Glomerular visceral epithelial cell (primary cell): Measurements from ENCODE around the gene ANKRD10.
A peak's percentile ranks its signal among the peaks of the same experiment; 100 is the strongest.
"Not testable (repeated sequence)": the region's sequence is repeated elsewhere in the genome, so short reads cannot be mapped to it uniquely, and the experiment has no call there.

Experiments used
- DNase-seq: peaks from one replicate; pipeline ENCODE4 v3.0.0-alpha.2; 2016; ENCODE audit errors: extremely low spot score

The ANKRD10 gene

DNA sequence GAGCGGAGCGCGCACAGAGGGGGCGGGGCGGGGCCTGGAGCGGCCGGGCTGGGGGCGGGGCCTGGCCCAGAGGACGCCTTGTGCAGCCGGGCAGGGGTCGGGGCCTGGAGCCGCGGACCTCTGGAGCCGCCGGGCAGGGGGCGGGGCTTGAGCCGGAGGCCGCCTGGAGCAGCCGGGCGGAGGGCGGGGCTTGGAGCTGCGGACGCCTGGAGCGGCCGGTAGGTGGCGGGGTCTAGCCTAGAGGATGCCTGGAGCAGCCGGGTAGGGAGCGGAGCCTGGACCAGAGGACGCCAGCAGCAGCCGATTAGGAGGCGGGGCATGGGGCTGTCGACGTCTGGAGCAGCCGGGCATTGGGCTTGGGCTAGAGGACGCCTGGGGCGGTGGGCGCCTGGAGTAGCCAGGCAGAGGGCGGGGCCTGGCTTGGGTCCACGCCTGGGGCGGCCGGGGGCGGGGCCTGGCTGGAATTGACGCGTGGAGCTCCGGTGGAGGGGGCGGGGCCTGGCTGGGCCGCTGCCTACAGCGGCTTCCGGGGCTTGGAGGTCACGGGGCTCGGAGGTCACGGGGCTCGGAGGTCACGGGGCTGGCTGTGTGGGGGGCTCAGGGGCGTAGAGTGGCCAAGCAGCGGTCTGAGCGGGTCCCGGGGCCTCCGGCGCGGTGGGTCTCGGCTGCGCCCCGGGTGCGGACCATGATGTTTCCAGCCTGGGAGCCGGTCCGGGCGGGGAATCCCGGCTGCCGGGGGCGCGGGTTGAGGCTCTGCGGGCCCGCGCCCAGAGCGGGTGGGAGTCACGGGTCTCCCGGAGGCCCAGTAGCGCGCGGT, at the start of gene ANKRD10:
TSS of gene ANKRD10 (minus strand) at position 13 of the 817 bp plus-strand sequence. CDS start 135 bp downstream, outside the sequence.
- peak; percentile 100 for DNase-seq

DNA sequence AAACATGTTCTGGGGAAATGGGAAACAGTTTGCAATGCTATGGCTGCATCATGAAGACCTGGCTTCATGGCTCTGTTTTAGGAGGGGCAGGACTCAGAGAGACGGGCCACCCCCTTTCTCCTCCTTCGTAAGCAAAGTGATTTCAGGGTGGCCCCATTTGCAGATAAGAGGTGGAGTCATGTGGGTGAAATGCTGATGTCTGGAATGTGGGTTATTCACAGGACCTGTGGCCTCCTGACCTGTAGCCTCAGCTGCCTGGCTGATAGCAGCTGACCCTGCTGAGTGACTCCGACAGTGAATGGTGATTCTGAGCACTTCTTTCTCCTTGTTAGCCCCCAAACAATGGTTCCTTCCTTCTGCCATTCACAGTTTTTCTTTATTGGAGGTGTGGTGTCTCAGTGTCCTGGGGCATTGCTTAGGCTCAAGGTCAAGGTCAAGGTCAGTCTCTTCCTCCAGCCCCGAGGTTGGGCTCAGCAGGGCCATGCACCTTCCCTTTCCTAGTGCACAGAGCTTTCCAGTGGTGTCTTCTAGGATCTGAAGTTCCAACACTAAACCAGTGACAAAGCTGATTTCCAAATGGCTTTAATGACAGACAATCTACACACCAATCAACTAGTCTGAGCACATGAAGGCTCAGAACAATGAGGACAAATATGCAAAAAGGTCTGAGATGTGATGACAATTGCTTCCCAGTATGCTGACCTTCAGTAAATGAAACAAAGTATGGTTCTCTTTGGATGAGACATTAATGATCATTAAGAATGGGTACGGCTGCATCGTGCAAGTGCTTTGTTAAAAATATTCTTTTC, 49.6 kb upstream of the ANKRD10 start:
- no peak for DNase-seq

DNA sequence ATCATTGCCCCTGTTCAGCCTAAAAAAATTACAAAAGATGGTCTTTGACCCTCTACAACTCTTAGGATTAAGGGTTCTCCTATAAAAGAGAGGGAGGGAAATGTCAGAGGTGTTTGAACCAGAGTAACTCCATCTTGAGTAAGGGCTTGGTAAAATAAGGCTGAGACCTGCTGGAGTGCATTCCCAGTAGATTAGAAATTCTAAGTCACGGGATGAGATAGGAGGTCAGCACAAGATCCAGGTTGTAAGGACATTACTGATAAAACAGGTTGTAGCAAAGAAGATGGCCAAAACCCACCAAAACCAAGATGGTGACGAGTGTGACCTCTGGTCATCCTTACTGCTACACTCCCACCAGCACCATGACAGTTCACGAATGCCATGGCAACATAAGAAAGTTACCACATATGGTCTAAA, 48.7 kb upstream of the ANKRD10 start:
- no peak for DNase-seq

DNA sequence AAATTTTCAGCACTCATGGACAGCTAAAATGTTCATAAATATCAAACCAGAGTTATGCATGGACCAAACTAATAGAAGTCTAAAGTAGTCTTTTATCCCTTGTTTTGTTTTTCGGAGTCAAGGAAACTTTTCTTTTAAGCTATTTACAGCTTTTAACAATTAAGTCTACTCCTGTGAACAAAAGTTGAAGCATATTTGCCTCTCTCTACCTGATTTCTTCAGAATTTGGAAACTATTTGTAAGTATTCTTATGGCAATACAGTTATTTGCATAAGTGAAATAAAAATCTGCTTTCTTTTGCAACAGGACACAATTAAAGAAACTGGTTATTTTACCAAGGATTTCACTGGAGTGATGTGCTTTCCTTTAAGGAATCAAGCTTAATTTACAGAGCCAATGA, 47.1 kb upstream of the ANKRD10 start:
- DNase-seq, result no peak

DNA sequence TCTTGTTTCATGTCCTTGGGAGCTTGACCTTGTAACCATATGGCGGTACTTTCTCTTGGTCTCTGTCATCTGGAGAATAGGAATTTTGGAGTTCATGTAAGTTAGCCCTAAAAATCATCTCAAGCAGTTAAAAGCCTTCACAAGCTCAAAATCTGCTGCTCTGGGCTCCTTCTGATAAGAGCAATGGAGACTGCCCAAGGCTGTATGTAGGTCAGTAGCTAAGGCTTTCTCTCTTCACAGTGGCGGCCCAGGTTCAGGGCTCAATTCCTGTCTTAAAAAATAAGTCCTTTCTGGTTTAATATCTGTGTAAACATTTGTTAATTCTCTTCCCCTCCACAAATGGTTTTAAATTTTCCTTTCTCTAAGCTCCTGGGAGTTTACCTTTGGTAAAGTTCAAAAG, 45.3 kb upstream of the ANKRD10 start:
- no peak for DNase-seq

DNA sequence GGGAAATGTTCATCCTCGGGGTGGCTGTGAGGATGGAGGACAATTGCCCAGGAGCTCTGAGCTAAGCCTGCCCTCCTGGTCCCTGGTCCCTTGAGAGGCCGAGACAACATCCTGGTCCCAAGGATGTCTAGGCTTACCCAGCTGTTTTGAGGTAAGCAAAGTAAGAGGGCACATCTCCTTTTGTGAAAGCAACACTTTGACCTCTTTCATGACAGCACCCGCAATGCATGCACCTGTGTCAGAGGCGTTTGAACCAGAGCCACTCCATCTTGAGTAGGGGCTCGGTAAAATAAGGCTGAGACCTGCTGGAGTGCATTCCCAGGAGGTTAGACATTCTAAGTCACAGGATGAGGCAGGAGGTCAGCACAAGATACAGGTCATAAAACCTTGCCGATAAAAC, 43.1 kb upstream of the ANKRD10 start:
- DNase-seq, result no peak

DNA sequence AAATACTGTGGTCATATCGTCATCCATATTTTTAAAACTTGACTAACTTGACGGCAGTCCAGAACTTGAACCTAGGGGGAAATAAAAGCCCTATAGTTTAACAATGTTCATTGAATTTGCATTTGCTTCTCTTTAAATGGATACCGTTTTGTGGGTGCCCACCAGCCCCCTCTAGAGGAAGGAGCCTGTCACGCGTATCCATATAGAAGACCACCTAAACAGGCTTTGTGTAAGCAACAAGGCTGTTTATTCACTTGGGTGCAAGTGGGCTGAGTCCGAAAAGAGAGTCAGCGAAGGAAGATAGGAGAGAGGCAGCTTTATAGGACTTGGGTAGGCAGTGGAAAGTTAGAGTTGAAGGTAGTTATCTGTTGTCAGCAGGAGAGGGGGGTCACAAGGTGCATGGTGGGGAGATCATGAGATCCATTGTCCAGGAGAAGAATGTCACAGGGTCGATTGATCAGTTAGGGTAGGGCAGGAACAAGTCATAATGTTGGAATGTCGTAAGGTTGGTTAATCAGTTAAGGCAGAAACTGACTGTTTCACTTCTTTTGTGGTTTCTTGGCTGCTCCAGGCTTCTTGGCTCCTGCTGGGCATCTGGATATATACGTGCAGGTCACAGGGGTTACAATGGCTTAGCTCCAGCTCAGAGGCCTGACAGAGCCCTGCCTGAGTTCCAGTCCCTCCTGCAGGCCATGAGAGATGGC, 42.5 kb upstream of the ANKRD10 start:
- peak; percentile 29 for DNase-seq

DNA sequence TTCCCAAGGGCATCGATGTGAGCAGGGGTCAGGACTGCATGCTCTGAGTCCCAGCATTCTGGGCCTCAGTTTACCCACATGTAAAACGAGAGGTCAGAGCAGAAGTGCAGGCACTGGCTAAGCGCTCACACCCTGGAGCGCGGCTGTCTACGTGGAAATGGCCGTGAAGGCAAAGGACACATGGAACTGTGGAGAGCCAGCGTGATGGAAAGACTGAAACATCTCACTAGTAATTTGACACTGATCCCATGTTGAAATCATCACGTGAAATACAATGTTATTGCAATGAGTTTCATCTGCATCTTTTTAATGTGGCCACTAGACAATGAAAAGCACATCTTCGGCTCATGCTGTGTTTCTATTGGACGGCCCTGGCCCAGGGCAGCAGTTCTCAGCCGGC, 41.3 kb upstream of the ANKRD10 start:
- not testable (repeated sequence) for DNase-seq

DNA sequence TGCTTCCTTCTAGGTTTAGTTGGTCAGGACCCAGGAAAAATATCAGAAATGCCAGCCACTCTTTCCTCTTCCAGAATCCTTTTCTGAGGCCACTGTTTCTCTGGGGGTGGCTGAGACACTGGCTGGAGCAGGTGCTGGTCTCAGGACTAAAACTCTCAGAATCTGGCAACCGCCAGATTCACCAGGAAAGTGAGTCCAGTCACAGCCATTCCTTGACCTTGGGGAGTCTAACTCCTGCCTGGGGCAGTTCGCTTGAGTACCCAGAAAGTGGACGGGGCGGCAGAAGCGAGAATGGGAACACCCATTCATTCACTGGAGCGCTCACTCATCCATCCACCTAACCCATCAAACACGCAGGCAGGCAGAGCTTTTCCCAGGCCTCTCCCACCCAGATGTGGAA, 40.7 kb upstream of the ANKRD10 start:
- not testable (repeated sequence) for DNase-seq

DNA sequence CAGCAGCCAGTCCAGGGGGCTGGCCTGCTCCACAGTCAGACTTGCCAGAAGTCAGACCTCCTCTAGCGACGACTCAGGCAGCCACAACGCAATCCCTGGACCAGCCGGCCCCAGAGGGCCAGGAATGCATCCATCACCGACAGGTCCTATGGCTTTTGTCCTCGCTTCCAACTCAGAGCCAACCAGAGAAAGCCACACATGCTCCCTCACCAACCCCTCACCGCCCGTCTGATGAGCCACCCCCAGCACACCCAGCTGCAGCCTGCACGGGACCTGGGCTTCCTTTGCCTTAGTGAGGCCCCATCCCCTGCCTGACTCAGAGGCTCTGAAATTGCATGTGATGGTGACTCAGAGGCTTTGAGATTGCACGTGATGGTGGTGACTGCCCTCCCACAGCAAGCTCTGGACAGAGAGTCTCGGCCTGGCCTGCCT, 40.2 kb upstream of the ANKRD10 start:
- peak; percentile 97 for DNase-seq

DNA sequence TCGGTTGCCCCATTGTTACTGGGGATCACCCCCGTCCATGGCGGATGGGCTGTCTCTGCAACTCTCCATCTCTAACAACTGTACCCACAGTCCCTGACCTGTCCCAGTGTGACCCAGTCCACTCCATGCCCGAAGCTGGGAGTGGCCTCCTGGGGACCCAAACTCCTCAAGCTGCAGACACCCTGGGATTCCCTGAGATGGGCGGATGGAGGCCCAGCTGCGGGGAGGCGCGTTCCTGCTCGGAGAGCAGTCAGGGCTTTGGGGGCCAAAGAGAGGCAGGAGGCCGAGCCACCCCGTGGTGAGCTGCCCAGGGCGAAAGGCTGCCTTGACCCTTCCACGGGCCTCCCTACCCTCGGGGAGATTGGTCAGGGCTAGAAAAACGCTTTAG, 39.7 kb upstream of the ANKRD10 start:
- not testable (repeated sequence) for DNase-seq

DNA sequence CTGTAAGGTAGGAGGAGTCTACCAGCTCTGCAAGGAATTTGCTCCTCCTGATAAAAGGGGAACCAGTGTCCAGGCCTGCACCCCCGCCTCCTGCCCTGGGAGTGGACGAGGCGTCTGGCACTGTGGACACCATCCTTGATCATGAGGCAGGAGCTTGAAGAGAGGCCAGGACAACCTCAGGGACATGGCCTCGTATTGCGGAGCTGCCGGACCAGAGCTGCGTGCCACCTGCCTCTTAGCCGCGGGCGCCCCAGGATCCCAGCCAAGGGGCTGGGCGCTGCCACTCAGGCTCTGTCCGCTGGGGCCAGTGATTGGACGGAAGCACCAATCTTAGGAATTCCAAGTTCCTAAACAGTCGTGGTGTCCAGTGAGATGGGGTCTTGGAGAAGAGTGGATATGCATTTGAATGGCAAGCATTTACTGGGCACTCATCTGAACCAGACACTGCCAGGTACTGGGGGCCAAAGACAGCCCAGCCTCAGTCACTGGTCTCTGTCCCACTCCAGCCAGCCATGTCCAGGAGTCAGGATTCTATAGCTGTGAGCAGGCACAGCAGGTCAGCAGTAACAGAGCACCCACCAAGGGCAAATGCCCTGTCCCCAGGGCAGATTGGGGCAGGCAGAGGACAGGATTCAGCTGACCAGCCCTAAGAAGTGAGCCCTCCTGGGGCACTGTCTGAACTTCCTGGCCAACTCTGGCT, 39.1 kb upstream of the ANKRD10 start:
- DNase-seq, result no peak

DNA sequence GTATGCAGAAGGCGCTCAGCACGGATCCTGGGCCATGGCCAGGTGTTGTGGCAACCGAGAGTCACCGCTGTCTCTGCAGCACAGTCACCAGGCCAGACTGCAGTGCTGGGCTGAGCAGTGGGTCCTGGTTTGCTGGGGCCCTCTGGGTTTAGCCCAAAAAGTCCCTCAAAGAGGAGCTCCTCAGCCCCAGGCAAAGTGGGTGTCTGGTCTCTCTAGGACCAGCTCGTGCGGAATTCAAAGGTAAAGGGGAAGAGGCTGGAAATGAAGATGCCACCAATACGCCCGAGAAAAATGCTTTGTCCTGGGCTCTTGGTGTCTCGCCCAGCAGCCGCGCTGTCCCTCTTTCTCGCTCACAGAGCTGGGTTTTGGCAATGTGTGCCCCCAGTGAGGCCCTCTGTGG, 38.5 kb upstream of the ANKRD10 start:
- no peak for DNase-seq

DNA sequence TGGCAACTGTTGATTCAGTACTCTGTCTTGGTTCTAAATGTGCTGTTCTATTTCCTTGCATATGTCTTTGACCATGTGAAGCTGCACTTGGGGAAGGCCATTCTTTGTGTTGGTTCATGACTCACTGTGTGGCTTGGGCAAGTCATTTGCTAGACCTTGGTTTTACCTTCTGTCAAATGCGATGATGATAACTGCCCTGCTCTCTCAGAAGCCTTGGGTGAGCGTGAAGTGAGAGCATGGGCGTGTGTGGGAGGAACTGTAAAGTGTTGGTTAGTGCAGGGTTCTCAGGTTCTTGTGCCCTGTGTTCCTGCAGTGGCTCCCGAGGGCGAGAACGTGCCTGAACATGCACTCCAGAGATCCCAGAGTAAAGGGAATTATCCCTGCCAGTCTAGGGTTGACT, 37.3 kb upstream of the ANKRD10 start:
- DNase-seq, result not testable (repeated sequence)

DNA sequence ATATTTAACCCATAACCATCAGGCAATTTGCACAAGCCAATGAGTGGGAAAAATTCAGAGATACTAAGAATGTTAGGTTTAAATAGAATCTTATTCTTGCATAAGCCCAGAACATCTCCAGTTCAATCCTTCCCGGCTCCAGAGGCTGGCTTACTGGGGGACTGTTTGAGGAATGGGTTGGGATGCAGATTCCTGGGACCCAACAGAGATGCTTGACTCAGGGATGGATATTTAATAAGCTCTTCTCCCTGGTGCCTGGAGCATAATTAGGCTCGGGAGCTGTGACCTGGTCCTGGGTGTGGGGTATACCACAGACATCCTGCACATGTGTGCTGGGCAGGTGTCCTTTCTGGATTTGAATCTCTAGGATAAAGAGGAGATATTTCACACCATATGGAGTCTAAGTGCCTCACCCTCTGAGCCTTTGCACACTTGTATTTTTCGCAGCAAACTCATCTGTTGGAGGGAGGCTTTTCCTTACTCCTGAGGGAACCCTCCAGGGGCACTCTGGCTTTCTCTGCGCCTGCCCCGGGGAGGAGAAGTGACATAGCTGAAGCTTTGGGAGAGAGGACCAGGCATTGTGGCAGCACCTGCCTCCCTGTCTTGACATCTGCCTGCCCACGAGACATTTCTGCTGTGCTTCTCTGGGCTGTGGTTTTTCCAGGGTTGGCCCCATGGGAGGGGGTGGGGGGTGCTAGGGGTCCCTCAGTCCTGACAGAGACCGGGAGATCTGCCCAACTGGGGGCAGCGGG, 36.1 kb upstream of the ANKRD10 start:
- no peak for DNase-seq

DNA sequence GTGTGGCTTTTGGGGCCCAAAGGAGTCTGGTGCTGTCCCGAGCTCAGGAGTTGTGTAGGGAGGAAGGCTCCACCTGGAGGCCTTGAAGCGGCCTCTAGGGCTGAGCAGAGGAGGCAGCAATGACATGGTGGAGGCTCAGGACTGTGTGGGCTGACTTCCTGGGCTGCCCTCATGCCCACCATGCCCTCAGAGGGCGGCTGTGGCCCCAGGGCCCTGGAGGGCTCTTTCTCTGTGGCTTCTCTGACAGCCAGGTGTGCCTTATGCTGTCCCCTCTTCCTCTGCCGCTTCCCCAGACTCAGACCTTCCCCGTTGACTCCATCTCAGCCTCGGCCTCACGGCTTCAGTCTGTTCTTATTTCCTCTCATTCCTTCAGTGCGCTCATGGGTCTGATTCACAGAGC, 35.5 kb upstream of the ANKRD10 start:
- no peak for DNase-seq

DNA sequence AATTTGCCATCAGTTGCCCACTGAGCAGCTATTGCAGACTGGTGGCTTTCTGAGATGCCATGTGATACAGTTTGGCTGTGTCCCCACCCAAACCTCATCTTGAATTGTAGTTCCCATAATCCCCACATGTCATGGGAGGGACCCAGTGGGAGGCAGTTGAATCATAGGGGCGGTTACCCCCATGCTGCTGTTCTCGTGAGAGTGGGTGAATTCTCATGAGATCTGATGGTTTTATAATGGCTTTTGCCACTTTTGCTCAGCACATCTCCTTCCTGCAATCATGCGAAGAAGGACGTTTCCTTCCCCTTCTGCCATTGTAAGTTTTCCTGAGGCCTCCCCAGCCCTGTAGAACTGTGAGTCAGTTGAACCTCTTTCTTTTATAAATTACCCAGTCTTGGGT, 34.8 kb upstream of the ANKRD10 start:
- DNase-seq, result no peak

DNA sequence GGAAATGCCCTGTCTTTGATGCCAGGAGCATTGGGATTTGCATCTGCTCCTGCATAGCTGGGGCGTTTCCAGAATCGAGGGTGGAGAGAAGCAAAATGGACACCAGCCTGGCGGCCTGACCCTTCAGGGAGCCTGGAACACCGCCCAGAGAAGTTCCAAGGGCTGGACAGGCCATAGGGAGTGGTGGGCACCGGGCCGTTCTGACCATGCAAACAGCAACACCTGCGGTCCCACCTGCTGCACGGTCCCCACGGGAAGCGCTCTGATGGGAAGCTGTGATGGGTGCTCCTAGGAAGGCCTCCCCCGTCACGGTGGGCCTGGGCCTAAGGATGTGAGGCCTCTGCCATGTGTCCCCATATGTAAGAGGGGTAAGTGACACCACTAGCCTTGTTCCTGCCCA, 34.2 kb upstream of the ANKRD10 start:
- no peak for DNase-seq

DNA sequence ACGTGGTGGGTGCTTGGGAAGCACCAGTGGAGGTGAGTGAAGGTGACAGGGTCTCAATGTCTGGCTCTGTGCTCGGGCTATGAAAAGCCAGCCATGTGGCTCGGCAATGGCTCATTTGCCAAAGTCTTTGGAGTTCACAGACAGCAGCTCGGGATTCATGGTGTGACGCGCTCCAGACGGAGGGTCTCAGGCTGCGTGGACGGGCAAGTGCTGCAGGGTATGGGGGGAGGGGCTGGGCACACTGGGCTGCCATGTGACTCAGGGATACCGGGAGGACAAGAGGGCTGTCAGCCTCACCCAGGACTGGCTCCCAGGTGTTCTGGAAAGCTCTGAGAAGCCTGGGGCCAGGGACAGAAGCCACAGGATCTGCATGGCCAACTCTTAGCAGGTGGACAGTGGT, 32.5 kb upstream of the ANKRD10 start:
- DNase-seq, result not testable (repeated sequence)

DNA sequence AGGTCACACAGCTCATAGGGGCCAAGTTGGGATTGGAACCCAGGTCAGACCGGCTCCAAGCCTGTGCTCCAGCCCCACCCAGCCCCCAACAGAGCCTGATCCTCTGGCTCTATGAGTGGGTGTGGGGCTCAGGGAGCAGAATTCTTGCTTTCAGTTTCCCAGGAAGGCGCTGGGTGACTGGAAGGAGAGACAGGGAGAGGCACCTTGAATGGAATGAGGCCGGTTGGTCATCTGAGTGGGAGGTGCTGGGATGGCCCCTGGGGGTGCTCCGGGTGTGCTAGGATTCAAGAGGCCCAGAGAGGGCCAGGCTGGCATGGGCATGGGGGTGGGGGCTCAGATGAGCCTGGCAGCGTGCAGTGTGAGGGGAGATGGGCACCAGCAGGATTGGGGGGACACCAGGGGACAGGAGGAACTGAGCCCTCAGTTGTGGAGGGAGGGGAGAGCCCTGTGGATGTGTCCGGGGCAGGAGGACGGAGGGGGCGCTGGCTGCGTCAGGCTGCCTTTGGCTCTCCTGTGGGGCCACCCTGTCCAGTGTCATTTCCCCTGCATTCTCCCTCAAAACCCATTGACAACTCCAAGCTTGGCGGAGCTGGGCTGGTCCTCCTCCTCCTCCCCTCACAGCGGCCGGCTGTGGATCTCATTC, 31.2 kb upstream of the ANKRD10 start:
- DNase-seq, result no peak
